GF-D8 (cell line): Measurements from ENCODE around the gene ITCH.

Experiments
- DNase-seq: peaks from one replicate; lab custom pipeline; 2025; lab: John Stamatoyannopoulos, UW

Gene ITCH

DNA sequence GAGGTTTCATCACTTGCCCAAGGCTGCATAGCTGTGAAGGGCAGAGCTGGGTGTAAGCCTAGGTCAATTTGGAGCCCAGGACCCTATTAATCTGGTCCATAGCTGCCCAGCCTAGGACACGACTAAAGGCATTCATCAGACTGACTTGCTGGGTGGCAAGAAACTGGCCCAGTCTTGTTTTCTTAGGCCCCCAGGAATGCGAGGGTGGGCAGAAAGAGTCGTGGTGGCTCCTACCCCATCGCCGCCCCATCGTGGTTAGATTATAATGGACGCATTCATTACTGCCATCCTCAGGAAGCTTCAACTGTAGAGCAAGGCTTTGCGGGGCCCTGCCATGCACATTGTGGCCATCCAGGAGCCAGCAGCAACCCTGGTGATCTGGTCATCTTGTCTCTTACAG, 169.2 kb downstream of the ITCH start:
- DNase-seq: no peak

DNA sequence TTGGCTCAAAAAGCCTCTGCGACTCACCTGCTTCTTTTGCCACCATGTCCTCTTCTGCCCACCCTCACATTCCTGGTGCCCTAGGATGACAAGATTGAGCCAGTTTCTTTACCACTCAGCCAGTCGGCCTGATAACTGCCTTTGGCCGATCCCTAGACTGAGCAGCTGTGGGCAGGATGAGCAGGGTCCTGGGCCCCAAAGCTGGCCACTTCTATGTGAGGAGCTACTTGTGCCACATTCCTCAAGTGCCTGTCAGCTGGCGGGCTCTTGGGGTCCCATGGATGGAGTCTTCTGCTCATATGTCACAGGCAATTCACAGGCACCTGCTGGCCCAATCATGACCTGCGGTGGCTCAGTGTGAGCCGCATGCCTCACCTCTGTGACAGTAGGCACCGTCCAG, 169.7 kb downstream of the ITCH start:
- DNase-seq: no peak

DNA sequence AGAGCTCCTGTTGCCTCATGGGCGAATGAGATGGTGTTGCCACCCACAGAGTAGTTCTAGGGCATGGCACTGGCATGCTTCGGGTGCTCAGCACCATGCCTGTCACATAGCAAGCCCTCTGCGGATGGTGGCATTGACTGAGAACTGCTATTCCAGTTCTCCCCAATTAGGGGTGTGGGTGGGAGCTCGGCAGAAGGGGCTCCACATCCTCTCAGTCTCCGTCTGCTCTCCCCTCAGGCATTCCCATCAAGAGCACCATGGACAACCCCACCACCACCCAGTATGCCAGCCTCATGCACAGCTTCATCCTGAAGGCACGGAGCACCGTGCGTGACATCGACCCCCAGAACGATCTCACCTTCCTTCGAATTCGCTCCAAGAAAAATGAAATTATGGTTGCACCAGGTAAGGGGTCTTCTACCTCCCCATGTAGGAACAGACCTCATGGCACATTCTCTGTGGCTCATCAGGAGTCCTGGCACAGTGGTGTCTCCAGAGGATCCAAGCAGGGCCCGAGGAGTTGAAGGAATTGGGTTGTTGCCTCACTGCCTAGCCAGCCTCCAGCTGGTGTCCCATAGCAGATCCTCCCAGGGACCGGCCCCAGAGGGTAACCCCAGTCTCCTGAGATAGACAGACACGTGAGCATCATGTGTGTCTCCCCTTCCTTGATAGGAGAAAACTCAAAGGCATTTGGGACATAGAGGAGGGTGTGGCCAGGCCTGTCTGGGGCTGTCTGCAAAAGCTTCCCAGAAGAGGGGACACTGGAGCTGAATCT, 171.5 kb downstream of the ITCH start:
- DNase-seq: no peak

- DNase-seq: no peak
These were observed 172.3 kb downstream of the ITCH start for GRCh38 chr20:34535301-34535840.

DNA sequence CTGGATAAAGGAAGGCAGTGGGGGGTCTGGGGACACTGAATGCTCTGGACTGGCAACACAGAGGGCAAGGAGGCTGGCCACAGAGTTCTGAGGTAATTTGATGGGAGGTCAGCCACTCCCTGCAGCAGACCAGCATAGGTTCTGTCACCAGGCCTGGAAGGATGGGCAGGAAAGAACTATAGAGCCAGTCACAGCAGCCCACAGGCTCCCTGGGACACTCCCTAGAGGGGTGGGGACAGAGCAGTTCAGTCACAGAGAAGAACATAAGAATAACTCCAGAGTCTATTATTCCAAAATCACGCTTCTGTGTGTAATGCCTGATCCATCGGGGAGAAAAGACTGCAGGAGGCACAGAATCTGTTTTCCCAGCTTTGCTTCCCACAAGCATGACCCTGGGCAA, 172.8 kb downstream of the ITCH start:
- no peak for DNase-seq

- no peak for DNase-seq
These were observed 173.8 kb downstream of the ITCH start for GRCh38 chr20:34536798-34537394.

DNA sequence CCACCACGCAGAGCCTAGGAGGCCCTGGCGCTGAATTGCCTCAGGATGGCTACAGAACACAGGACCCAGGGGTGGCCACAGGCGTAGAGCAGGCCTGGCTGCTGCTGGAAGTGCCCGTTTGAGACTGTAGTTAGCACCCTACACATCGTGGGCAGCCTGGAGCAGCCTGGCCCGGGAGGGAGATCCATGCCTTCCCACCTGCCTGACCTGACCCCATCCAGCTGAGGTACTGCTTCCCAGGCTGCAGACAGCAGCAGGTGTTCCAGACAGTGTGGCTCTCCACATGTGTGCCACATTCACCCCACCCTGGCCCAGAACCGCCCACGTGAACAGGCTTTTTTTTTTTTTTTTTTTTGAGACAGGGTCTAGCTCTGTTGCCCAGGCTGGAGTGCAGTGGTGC, 174.6 kb downstream of the ITCH start:
- DNase-seq: no peak

- no peak for DNase-seq
These were observed 175.6 kb downstream of the ITCH start for GRCh38 chr20:34538671-34539123.

DNA sequence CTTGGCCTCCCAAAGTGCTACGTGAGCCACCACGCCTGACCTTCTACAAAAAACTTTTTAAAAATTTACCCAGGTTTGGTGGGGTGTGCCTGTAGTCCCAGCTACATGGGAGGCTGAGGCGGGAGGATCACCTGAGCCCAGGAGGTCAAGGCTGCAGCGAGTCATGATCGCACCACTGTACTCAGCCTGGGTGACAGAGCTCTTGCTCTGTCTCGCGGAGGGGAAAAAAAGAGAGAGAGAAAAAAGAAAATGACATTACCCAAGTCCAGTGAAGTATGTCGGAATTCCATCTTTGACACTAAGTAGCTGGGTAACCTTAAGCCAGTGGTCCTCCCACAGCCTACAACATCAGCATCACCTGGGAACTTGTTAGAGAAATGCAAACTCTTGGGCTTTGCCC, 176.7 kb downstream of the ITCH start:
- DNase-seq: no peak

DNA sequence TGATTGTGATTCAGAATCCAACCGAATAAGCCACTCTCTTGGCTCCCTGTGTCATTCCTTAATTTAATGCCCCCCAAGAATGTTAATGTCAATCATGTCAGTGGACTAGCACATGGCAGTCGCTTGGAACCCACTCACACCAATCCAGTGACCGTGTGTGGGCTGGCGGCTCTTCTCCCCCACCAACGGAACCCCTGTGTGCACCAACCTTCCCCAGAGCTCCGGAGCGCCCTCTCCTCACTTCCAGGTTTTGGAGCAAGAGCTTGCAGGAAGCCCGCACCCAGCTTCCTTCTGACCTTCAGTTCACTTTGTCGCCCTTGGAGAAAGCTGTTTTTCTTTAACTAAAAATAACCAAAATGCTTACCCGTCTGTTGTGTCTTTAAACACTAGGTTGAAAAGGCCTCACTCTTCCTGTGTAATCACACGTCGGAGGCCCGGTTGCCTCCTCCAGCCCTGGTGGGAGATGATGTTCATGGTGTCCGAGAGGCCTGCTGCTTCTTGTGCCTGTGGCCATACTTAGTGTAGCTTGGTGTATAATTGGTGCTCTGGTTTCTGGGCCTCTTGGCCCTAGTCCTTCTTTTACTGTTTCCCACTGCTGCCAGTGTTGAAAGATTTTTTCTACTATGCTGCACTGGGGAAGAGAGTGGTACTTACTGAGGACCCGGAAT, 177.7 kb downstream of the ITCH start:
- no peak for DNase-seq

DNA sequence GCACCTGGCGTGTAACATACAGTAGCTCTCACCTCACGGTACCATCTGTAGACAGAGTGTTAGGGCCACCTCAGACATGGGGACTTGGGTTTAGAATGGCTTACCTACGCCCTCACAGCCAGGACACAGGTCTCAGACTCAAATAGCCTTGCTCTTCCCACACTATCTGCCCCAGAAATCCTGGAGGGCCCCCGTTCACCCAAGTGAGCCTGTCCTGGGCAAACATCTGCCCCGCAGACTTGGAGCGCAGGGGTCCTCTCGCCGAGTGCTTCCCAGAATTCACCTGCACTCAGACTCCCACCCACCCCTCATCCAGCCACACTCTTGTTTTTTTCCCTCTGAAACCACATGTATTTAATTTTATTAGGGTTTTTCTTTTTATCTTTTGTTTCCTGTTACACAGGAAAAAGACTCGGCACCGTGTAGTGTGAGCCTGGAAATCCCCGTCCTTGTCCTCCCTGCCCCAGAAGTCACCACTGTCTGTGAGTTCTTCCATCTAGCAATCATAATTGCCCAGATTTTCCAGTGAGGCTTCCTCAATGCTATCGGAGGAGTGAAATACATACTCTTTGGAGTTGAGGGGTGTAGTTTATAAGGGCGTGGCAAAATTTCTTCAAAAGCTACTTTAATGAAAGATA, 178.3 kb downstream of the ITCH start:
- DNase-seq: no peak

DNA sequence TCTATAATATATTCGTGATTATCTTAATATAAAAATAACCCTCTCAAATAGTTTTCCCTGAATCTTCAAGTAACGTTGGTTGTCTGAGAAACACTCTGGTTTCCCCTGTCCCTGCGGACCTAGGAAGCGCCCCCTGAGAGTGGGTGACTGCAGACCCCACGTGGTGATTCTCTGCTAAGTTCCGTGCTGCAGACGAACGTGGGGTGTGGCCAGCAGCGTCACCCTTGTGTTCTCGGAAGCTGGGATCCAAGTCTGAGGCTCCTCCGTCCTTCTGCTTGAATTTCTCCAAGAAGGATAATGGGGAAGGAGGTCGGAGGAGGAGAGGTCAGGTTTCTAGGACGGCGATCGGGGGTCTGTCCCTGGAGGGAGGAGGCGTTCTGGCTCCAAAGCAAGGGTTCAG, 178.8 kb downstream of the ITCH start:
- DNase-seq: no peak

- DNase-seq: no peak
These were observed 179.4 kb downstream of the ITCH start for GRCh38 chr20:34542439-34542838.

DNA sequence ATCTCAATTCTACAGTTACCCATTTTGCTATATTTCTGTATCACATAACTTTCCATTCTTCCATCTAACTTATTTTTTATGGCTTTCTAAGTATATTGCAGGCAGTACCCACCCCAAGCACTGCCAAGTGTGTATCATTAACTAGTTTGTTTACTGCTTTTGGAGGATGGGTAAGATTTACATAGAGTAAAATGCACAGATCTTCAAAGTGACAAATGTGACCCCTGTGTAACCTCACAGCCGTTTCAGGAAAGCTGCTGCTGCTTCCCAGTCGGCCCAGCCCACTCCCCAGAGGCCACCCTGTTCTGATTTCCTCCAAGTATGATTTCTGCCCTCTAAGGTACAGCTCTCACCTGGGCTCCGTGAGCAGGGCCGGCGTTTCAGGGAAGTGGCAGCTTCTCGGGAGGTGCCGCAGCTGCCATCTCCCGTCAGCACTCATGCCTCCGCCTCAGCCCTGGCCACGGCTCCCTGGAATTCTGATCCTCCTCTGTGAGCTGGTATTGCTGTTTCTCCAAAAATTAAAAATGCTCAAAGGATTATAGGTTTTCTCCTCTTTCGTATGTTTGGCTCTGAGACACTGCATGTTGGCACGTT, 180.5 kb downstream of the ITCH start:
- no peak for DNase-seq

GRCh38 chr20:34544109-34544796, 181.2 kb downstream of the ITCH start:
- no peak for DNase-seq

DNA sequence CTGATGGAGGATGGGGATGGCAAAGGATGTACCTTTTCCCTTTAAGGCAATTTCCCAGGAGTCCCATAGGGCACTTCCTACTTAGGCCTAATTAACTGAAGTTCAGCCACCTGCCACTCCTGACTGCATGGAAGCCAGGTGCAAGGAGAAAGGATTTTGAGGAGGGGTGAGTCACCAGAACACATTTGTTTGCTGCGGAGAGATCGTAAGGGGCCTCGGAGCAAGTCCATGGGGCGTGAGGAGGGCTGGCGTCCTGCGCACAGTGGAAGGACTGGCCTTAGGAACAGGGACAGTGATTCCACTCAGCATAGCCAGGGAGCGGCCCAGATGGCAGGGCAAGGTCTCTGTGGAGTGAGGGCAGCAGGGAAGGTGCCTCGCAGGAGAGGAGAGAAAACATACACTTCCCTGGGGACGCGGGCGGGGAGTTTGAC, 183.7 kb downstream of the ITCH start:
- DNase-seq: no peak

GRCh38 chr20:34547844-34548613, 185.0 kb downstream of the ITCH start:
- no peak for DNase-seq

GRCh38 chr20:34549291-34549928, 186.3 kb downstream of the ITCH start:
- DNase-seq: no peak

DNA sequence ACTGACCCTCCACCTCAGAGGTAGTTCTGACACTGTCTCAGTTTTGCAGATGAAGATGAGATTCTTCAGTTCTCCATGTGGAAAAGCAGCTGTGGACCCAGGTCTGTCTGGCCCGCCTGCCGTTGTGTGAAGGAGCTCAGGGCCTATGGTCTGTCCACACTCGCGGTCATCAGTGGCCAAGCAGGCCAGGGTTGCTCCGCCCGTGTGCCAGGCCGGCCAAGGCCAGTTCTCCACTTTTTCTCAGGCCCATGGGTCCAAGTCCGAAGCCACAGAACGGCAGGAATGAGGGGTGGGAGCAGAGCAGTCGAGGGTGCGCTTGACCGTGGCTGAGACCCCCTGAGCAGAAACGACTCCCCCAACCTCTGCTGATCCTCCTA, 186.8 kb downstream of the ITCH start:
- DNase-seq: no peak

DNA sequence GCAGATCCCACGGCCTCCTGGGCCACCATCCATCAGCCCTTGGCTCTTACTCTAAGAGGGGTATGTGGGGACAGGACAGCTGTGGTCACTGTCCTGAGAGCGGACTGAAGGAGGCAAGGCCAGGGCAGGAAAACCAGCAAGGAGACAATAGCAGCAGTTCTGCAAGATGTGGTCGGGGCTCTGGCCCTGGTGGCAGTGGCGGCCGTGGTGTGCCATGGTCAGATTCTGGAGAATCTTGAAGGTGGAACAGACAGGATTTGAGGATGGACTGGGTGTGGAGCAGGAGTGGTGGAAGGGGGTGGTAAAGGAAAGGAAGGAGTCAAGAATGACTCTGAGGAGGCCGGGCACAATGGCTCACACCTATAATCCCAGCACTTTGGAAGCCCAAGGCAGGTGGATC, 189.5 kb downstream of the ITCH start:
- DNase-seq: no peak
